Activated naive CD4-positive, alpha-beta T cell treated with anti-CD3 and anti-CD28 coated beads for 36 hours (primary cell): ENCODE data around the gene UBAC1. TPM values are rescaled to one million over a fixed set of nuclear protein-coding genes. Genes with fewer than 3 reads are reported as not detected.

Experiments
- CTCF ChIA-PET: fragments of 350-600 bp; sonication (Branson Sonifier 250); formaldehyde crosslinking; loops from one replicate; lab custom pipeline; 2021; ENCODE audit warnings: antibody characterized with exemption; lab: Charles Lee
- DNase-seq: peaks from one replicate; pipeline ENCODE4 v3.0.0-alpha.2; 2020
- H3K27ac Mint-ChIP-seq: one replicate; pipeline ENCODE4 v1.8.0; 2021; ENCODE audit warnings: mild to moderate bottlenecking, mixed read lengths
- H3K27me3 Mint-ChIP-seq: one replicate; pipeline ENCODE4 v1.8.0; 2021; ENCODE audit warnings: low read depth, mixed read lengths
- H3K36me3 Mint-ChIP-seq: one replicate; pipeline ENCODE4 v1.8.0; 2021; ENCODE audit warnings: low read depth, mixed read lengths
- H3K4me1 Mint-ChIP-seq: one replicate; pipeline ENCODE4 v1.8.0; 2021; ENCODE audit warnings: low read depth, mixed read lengths
- H3K4me3 Mint-ChIP-seq: one replicate; pipeline ENCODE4 v1.8.0; 2021; ENCODE audit warnings: mild to moderate bottlenecking, moderate library complexity, mixed read lengths
- H3K9me3 Mint-ChIP-seq: one replicate; pipeline ENCODE4 v1.8.0; 2021; ENCODE audit warnings: mixed read lengths
- intact Hi-C: fragments of 100-400 bp; cut with micrococcal nuclease; formaldehyde crosslinking; loops from one replicate; pipeline ENCODE4 v1.15.1; 2023
- total RNA-seq, 2 experiments: library from RNA; stranded (reverse); gene quantifications; one replicate each; pipeline ENCODE4 v1.2.3, GENCODE V29; 2021

Gene UBAC1
- total RNA-seq, 2 experiments from 2014 or later, result 37.2 to 40.0 TPM

DNA sequence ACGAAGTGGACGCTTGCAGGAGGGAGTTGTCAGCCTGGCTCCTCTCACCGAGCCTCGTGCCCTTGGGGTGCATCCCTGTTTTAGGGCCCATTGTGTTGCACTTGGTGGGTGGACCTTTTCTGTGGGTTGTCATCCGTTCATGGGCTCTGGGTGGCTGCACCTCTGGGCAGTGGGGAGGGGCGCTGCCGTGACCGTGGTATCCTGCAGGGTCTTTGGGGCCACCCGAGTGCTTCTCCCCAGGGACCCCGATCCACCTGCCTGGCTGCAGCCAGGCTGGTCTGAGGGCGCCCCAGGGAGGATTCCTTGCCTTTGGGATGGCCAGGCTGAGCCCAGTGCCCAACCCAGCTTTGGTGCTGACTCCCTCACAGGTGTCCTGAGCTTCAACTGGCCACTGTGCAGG, 41.0 kb upstream of the UBAC1 start:
- intact Hi-C loops, result no loop called here
- CTCF ChIA-PET, result no interaction called here
- H3K36me3 Mint-ChIP-seq, result no peaks in the 10 kb centered on the region
- no peaks in the 10 kb centered on the region for H3K9me3 Mint-ChIP-seq
- H3K4me1 Mint-ChIP-seq, result no peaks in the 10 kb centered on the region
- DNase-seq, result no peak
- no peak overlapping the region for H3K4me3 Mint-ChIP-seq
- no peak overlapping the region for H3K27ac Mint-ChIP-seq
- H3K27me3 Mint-ChIP-seq, result no peaks in the 10 kb centered on the region

DNA sequence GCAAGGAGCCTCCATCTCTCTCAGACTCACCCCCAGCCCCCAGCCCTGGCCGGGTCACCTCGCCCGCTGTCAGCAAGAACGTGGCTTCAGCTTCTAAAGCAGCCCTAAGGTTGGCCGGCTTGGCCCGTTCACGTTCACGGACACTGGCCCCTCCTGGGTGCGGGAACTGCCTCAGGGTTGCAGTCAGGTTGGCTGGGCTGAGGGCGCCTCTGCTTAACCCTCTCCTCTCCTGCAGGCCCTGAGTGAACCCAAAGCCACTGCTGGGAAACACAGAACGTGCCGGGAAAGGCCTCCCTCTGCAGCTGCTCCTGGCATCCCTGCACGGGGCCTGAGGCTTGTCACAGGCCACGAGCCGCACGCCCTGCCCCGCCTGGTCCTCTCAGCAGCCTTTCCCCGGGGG, 40.1 kb upstream of the UBAC1 start:
- CTCF ChIA-PET, result interaction anchor here (0.7 kb wide), 1 partner anchor 302 kb away, joined by 3 read pairs; the partner anchor contains the start of gene SOHLH1
- intact Hi-C loops, result no loop called here
- Mint-ChIP-seq H3K27me3 (no peaks in the 10 kb centered on the region), H3K36me3 (no peaks in the 10 kb centered on the region), H3K27ac (no peak overlapping the region), H3K9me3 (no peaks in the 10 kb centered on the region), H3K4me1 (no peaks in the 10 kb centered on the region), H3K4me3 (no peak overlapping the region)
- no peak for DNase-seq

DNA sequence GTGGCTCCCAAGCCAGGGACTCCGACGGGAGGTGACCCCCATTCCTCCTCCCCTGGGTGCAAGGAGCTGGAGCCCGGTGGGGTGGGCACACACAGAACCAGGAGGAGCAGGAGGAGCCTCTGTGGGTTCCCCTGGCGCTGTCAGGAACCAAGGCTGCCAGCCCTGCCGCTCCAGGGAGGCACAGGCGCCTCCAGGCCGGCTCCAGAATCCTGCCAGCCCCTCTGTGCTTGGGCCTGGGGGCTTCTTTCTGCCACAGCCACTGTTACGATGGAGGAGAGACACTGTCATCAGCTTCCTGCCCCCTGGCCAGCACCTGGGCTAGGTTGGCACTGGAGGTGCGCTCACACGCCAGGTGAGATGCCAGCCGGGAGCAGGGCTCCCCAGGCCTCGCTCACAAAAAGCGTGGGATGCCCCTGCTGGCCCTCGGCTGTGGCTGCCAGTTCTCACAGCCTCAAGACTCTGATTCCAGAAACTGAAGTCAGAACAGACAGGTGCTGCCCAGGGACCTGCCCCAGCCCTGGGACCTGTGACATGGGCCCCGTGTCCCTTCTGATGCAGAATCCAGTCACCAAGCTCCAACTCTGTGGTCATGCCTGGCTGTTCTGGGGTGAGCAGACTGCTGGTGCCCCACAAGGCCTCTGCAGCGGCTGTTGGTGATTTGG, 37.4 kb upstream of the UBAC1 start:
- Mint-ChIP-seq H3K4me1 (no peaks in the 10 kb centered on the region), H3K27ac (no peak overlapping the region), H3K36me3 (no peaks in the 10 kb centered on the region), H3K9me3 (no peaks in the 10 kb centered on the region), H3K27me3 (no peaks in the 10 kb centered on the region), H3K4me3 (no peak overlapping the region)
- DNase-seq, result no peak
- CTCF ChIA-PET, result no interaction called here
- intact Hi-C loops, result no loop called here

DNA sequence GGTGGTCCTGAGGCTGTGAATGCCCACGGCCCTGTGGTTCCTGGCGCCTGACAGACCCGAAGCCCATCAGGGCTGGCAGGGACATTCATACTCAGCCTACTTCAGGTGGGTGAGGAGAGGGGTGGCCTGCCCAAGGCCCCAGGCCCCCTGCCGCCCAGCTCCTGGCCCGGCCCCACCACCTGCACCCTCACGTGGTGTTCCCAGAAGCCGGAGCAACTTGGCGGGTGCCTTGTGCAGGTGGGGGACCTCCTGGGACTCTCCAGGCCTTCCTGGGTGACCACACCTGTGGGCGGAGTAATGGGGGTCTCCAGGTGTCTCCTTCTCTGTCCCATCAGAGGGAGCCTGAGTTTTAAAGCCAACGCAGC, 36.8 kb upstream of the UBAC1 start:
- no peak for DNase-seq

GRCh38 chr9:135997090-135998015, 36.2 kb upstream of the UBAC1 start:
- no peaks in the 10 kb centered on the region for H3K36me3 Mint-ChIP-seq
- CTCF ChIA-PET, result interaction anchor here (0.7 kb wide), 1 partner anchor 267 kb away, joined by 3 read pairs; no protein-coding TSS in a partner anchor
- no peaks in the 10 kb centered on the region for H3K9me3 Mint-ChIP-seq
- intact Hi-C loops, result no loop called here
- no peaks in the 10 kb centered on the region for H3K27me3 Mint-ChIP-seq
- H3K27ac Mint-ChIP-seq, result no peak overlapping the region
- H3K4me1 Mint-ChIP-seq, result peaks cover 4% of the 10 kb centered on the region
- no peak overlapping the region for H3K4me3 Mint-ChIP-seq
- DNase-seq, result no peak

More for the DNA sequence above, 36.8 kb upstream of the UBAC1 start:
- intact Hi-C loops, result no loop called here
- no peaks in the 10 kb centered on the region for H3K36me3 Mint-ChIP-seq
- no peak overlapping the region for H3K27ac Mint-ChIP-seq
- CTCF ChIA-PET, result interaction anchor here (0.7 kb wide), 1 partner anchor 266 kb away, joined by 3 read pairs; no protein-coding TSS in a partner anchor
- no peaks in the 10 kb centered on the region for H3K9me3 Mint-ChIP-seq
- H3K27me3 Mint-ChIP-seq, result no peaks in the 10 kb centered on the region
- no peak overlapping the region for H3K4me3 Mint-ChIP-seq
- H3K4me1 Mint-ChIP-seq, result no peaks in the 10 kb centered on the region

GRCh38 chr9:135995816-135996215, 34.6 kb upstream of the UBAC1 start:
- Mint-ChIP-seq H3K27ac (no peak overlapping the region), H3K36me3 (no peaks in the 10 kb centered on the region), H3K4me1 (peaks cover 11% of the 10 kb centered on the region), H3K9me3 (no peaks in the 10 kb centered on the region), H3K27me3 (no peaks in the 10 kb centered on the region), H3K4me3 (no peak overlapping the region)
- CTCF ChIA-PET, result interaction anchor here (0.6 kb wide), 1 partner anchor 288 kb away, joined by 3 read pairs; no protein-coding TSS in a partner anchor
- DNase-seq, result no peak
- intact Hi-C loops, result no loop called here

DNA sequence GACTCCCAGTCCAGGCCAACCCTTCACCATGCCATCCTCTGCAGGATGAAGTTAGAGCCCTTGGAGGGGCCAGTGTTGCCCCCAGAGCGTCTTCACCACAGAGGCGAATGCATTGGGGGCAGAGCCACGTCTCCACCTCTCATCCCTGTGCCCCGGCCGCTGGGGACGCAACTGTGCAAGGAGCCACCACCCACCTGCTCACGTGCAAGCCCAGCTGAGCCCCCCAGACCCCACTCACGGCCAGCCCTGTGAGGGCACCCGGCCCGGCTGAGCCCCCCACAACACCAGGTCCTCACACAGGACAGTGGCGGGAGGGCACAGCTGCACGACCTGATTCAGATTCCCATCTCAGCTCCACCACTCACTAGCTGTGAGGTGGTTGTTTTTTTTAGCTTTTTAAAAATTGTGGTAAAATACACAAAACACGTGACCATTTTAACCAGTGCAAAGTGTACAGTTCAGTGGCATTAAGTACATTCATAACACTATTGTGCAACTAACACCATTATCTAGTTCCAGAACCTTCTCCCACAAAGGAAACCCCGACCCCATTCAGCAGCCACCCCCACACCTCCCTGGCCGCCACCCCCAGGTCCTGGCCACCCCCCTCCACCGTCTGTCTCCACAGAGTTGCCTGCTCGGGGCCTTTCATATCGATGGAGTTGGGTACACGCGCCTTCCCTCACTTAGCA, 33.5 kb upstream of the UBAC1 start:
- H3K9me3 Mint-ChIP-seq, result no peaks in the 10 kb centered on the region
- intact Hi-C loops, result no loop called here
- no peaks in the 10 kb centered on the region for H3K27me3 Mint-ChIP-seq
- CTCF ChIA-PET, result no interaction called here
- peaks cover 19% of the 10 kb centered on the region for H3K4me1 Mint-ChIP-seq
- no peak for DNase-seq
- H3K27ac Mint-ChIP-seq, result no peak overlapping the region
- H3K4me3 Mint-ChIP-seq, result no peak overlapping the region
- no peaks in the 10 kb centered on the region for H3K36me3 Mint-ChIP-seq

DNA sequence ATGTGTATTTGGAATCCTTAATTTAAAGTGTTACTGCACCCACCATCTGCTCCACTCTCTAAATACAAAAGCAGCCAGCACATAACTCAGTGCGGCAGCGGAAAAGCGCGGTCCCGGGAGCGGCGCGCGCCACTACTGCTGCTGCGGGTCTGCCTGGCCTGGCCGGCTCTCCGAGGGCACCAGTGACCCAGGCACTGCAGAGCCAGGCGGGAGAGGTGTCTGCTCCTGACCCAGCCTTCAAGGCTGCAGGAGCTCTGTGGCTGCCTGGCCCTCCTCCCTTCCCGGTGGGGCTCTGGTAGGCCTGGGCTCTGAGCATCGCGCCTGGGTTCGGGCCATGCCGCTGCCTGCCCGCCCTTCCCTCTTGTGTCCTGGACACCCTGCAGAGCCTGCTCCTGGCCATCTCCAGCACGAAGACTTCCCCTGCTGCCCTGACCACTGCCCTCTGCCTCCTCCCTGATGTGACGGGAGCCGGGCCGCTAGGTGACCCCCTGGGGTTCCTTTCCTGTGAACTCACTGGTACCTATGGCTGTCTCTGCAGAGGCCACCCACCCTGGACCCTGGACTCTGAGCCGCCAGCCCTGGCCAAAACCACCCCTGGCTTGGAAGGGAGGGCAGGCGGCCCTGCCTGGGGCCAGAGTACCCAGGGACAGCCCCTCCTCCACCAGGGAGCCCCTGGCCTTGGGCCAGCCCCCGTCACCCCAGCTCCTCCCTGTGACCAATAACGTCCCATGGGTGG, 32.8 kb upstream of the UBAC1 start:
- intact Hi-C loops, result no loop called here
- no peak overlapping the region for H3K4me3 Mint-ChIP-seq
- no peaks in the 10 kb centered on the region for H3K9me3 Mint-ChIP-seq
- no peak for DNase-seq
- no peak overlapping the region for H3K27ac Mint-ChIP-seq
- peaks cover 20% of the 10 kb centered on the region for H3K4me1 Mint-ChIP-seq
- H3K36me3 Mint-ChIP-seq, result no peaks in the 10 kb centered on the region
- H3K27me3 Mint-ChIP-seq, result no peaks in the 10 kb centered on the region
- CTCF ChIA-PET, result no interaction called here

GRCh38 chr9:135993409-135993742, 32.2 kb upstream of the UBAC1 start:
- H3K9me3 Mint-ChIP-seq, result no peaks in the 10 kb centered on the region
- intact Hi-C loops, result no loop called here
- peaks cover 20% of the 10 kb centered on the region for H3K4me1 Mint-ChIP-seq
- no peaks in the 10 kb centered on the region for H3K27me3 Mint-ChIP-seq
- H3K27ac Mint-ChIP-seq, result no peak overlapping the region
- H3K36me3 Mint-ChIP-seq, result no peaks in the 10 kb centered on the region
- no peak overlapping the region for H3K4me3 Mint-ChIP-seq
- CTCF ChIA-PET, result no interaction called here
- no peak for DNase-seq

GRCh38 chr9:135992486-135993408, 31.6 kb upstream of the UBAC1 start:
- intact Hi-C loops, result no loop called here
- CTCF ChIA-PET, result no interaction called here
- no peak overlapping the region for H3K27ac Mint-ChIP-seq
- peaks cover 20% of the 10 kb centered on the region for H3K4me1 Mint-ChIP-seq
- H3K9me3 Mint-ChIP-seq, result no peaks in the 10 kb centered on the region
- H3K27me3 Mint-ChIP-seq, result no peaks in the 10 kb centered on the region
- DNase-seq, result peak; percentile 58
- H3K36me3 Mint-ChIP-seq, result no peaks in the 10 kb centered on the region
- H3K4me3 Mint-ChIP-seq, result no peak overlapping the region

- Mint-ChIP-seq H3K27me3 (no peaks in the 10 kb centered on the region), H3K9me3 (no peaks in the 10 kb centered on the region), H3K4me3 (no peak overlapping the region), H3K4me1 (peaks cover 20% of the 10 kb centered on the region), H3K27ac (no peak overlapping the region), H3K36me3 (no peaks in the 10 kb centered on the region)
- no peak for DNase-seq
- intact Hi-C loops, result no loop called here
- CTCF ChIA-PET, result no interaction called here
Observed at GRCh38 chr9:135991771-135992170, 30.6 kb upstream of the UBAC1 start.
